Cerebellar nuclear complex (tissue), 1 donor: ENCODE measurements around the gene POLR2F.
"Not testable (repeated sequence)": the region's sequence is repeated elsewhere in the genome, so short reads cannot be mapped to it uniquely, and the experiment has no call there.

Experiments used
- DNase-seq, 2 experiments: peaks; one replicate each; lab custom pipeline; 2025; lab: John Stamatoyannopoulos, UW

The POLR2F gene

DNA sequence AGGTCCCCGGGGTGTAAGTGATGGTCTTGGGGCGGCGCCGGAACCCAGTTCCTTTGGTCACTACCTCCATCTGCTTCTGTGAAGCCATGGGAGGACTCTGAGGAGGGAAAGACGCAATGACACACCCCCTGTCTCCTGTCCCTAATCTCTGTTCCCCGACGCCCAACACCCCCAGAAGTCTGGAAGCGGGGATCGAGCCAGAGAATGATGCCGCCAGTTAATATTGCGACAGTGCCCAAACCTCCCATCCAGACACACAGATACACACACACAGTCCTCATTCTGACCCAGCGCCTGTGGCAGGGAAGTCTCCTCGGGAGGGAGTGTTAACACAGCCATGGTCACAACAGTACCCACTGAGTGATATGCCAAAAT is 450 bp upstream of the POLR2F start:
- no peak for DNase-seq

DNA sequence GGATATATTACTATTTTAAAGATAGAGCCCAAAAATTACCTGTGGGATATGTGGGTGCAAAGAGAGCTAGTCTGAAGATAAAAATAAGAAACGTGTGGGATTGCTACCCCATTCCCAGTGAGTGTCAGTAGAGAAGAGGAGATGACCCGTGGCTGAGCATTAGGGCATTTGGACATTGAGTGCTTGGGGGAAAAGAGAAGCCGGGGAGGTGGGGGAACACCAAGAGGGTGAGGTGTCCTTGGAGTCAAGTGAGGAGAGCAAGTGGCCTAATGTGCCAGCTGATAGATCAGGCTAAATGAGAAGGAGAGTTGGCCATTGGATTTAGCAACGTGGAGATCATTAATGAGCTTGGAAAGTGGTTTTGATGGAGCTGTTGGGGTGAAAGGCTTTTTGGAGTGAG is 1.2 kb downstream of the POLR2F start:
- DNase-seq = no peak

DNA sequence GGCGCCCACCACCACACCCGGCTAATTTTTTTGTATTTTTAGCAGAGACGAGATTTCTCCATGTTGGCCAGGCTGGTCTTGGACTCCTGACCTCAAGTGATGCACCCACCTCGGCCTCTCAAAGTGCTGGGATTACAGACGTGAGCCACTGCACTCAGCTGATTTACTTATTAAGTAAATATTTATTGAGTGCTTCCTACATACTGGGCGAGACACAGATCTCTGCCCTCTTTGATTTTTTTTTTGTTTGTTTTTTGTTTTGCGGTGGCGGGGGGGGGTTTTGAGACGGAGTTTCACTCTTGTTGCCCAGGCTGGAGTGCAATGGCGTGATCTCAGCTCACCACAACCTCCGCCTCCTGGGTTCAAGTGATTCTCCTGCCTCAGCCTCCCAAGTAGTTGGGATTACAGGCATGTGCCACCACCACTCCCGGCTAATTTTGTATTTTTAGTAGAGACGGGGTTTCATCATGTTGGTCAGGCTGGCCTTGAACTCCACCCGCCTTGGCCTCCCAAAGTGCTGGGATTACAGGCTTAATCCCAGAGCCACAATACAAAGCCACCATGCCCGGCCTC is 2.4 kb downstream of the POLR2F start:
- DNase-seq = not testable (repeated sequence)

DNA sequence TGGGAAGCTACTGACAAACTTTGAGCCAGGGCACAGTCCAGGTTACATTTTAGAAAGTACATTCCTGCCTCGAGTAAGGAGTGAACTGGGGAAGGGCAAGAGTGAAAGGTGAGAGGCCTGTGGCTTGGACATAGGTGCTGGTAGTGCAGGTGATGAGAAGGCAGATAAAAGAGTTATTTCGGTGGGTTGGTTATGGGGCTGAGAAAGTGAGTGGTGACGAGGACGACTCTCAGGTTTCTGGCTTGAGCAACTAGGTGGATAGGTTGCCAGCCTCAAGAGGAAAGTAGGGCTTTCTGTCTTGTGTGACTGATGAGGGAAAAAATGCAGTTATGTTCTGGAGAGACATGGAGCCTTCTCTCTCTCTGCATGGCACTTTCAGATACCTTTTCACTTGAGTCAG is 3.7 kb downstream of the POLR2F start:
- no peak for DNase-seq

DNA sequence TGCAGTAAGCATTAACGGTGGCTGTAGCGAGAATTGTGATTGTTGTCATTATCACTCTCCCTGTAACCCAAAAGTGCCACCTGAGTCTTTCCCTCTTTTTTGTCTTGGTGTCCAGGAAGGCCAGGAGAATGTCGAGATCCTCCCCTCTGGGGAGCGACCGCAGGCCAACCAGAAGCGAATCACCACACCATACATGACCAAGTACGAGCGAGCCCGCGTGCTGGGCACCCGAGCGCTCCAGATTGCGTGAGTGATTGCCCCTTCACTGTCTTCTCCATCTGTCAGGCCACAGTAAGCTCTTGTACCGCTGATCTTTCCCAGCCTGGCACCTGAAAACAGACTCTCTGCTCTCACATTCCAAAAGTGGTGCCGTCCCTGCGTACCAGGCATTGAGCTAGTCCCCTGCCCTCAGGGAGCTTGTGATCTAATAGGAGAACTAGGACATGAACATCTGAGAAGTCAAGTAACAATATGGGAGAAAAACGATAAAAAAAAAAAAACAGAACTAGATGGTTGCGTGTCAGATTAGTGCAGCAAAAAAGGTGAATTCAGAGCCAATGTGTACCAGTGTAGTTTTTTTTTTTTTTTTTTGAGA is 5.8 kb downstream of the POLR2F start:
- DNase-seq = no peak

DNA sequence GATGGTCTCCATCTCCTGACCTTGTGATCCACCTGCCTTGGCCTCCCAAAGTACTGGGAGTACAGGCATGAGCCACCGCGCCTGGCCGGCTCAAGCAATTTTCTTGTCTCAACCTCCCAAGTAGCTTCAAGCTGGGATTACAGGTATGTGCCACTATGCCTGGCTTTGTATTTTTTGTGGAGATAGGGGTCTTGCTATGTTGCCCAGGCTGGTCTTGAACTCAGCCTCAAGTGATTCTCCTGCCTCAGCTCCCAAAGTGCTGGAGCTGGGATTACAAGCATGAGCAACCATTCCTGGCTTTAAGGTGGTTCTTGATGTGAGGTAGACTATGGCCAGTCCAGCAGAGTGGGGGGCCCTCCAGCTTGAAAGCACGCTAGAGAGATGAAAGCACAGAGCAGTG is 7.6 kb downstream of the POLR2F start:
- no peak for DNase-seq

DNA sequence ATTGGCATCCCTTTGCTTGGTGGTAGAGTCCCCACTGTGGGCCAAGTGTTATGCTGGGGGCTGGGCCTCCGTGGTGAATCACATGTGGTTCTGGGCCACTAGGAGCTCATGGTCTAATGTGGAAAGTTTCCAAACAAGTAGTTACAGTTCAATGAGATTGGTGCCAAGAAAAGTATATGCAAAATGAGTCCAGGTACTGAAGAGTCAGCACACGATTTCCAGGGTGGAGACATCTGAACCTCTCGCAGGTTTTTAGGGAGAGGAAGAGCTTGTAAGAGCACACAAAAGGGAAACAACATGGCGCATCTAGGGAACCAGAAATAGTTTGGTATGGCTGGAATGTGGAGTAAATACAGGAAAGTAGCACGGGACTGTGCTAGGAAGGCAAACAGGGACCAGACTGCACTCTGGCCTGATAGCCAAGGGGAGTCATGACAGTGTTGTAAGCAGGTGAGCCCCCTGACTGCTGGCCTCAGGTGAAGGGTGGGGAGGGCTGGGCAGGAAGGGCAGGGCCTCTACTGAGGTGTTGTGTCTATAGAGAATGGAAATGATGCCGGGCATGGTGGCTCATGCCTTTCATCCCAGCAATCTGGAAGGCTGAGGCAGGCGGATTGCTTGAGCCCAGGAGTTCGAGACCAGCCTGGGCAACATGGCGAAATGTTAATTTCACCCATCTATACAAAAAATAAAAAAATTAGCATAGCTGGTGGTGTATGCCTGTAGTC is 12.6 kb downstream of the POLR2F start:
- DNase-seq = no peak

DNA sequence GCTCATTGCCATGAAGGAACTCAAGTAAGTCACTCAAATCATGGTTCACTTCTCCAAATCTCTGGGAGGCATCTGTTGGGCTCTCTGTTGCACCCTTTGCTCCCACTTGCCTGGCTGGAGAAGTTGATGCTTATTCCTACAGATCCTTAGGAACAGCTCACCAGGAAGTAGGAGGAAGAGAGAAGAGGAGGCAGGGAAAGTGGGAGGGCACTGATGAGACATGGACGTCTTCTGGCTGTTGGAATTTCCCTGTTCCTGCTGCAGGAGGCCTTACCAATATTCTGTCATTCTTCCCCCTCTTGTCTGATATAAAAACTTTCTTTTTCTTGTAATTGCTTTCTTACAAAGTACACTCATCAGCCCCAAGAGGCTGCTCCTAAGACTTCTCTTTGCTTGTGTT is 13.6 kb downstream of the POLR2F start:
- DNase-seq = no peak

DNA sequence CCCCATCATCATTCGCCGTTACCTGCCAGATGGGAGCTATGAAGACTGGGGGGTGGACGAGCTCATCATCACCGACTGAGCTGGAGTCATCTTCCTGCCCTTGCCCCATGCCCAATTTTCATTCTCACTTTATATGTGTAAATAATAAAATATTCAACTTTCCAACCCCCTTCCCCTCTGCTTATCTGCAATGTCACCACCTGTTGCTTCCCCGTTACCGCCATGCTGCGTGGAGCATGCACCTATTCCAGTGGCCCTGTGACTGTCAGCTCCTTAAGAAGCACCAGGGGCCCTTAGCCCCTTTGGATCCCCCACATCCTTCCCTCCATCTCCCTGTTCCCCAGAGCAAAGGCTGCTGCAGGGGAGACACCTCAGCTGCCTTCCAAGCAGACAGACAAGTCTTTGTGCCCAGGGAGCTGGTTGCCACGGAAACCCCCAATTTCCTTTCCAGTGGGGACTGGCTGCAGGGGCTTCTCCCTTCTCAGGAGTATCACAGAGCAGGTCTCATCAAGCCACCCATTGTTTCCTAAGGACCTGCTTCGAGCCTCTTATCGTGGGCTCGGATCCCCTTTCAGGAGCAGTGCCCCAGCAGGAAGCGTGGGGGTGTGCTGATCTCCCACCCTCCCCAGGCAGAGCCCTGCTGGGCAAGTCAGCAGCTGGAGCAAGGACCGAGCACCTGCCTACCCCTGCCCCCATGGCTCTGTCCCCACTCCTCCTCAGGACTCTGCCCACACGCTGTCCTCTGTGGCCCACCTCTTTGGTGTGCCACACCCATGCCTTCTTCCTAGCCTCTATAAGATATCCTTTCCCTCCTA is 14.3 kb downstream of the POLR2F start:
- no peak for DNase-seq

DNA sequence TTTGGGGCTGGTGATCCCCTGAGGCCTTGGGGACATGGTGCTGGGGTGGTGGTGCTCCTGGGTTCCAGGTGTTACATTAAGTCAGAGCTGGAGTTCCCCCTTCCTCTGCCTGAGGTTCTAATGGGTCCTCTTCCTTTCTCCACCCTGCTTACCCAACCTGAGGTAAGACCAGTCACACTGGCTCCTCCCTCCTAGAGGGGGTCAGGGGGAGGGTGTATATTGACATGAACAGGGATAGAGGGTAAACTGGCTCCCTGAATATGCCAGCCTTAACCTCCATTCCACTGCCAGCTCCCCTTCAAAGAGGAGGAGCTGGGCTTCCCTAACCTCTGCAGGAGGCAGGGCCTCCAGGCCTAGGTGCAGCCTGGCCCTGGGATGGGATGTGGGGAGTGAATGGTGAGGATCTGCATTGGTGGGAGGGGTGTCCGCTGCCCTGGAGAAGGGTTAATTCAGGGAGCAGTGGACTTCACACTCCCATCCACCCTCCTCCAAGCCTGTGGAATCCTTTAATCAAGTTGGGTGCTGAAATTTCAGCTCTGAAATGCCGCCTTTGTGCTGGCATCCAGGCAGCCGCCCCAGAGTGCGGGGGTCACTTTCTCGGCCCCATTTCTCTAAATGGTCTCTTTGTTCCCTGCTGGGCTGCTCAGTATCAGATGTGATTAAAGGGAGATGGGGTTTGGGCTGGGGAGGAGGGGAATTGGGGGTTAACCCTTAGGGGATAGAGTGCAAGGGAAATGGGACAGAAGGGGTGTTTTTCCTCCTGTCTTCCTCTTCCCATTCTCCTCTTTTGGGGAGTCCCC is 15.2 kb downstream of the POLR2F start:
- DNase-seq = no peak

DNA sequence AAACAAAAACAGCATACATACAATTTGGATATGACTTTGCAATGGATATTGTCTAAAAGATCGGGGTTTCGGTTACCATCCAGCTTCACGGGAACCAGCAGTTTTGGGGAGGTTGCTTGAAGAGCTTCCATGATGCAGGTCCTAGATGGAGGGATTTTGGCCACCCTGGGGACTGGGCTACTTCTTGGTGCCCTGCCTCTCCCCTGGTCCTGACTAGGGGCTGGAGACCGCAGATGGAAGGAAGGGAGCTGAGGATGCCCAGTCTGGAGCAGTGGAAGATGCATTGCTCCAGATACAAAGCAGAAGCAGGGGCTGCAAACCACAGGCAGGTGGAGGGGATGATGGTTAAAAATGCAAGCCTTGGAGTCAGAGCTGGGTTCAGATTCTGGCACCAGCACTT is 17.4 kb downstream of the POLR2F start:
- DNase-seq = no peak

DNA sequence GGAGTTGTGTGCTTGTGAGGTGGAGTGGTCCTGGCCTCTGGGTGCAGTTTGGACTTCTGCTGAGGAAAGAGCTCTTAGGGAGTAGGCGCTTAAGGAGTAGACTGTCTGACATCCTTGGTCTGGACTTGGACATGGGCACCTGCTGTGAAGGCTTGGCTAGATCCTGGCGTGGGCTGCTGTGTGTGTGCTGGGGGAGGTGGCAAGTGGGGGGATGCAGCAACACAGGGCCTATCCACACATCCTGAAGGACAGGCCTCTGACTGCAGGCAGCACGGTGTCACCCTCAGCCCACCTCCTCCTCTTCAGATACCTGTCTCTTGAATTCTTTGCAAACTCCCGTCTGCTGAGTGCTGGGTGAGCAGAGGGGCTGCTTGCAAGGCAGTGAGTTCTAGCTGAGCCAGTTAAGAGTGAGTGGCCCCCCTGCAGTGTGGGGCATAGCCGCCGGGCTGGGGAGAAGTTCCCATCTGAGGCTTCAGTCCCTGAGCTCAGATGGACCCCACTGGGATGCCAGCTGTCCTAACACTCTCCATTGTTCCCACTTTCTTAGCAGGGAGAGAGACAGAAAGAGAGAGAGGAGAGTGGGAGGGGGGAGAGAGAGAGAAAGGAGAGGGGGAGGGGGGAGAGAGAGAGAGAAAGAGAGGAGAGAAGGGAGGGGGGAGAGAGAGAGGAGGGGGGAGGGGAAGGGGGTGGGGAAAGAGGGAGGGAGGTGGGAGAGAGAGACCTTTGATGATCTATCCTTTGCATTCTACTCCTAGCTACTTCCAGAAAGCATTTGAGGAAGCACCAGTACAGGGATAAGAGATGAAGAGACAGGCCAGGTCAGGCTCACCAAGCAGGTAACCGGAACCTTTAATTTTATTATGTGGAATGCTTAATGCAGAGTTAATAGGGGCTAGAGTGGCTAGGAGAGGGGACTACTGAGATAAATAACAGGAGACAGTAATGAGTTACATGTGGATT is 18.3 kb downstream of the POLR2F start:
- DNase-seq = no peak

DNA sequence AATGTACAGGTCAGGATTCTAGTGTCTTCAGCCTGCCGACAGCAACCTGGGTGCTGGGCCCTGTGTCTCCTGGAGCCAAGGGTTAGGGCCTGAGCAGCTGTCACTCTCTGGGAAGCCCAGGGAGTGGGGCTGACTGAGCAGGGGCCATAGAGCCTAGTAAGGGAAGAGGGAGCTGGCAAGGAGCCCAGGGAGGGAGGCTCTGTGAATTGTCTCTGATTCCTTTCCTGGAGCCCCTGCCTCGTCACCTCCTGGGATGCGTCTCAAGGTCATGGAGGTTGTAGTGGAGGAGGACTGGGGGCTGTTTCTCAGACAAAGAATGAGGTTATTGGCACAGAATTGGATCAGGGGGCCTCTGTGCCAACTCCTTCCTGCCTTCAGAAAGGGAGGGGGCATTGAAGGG is 19.0 kb downstream of the POLR2F start:
- DNase-seq = no peak

DNA sequence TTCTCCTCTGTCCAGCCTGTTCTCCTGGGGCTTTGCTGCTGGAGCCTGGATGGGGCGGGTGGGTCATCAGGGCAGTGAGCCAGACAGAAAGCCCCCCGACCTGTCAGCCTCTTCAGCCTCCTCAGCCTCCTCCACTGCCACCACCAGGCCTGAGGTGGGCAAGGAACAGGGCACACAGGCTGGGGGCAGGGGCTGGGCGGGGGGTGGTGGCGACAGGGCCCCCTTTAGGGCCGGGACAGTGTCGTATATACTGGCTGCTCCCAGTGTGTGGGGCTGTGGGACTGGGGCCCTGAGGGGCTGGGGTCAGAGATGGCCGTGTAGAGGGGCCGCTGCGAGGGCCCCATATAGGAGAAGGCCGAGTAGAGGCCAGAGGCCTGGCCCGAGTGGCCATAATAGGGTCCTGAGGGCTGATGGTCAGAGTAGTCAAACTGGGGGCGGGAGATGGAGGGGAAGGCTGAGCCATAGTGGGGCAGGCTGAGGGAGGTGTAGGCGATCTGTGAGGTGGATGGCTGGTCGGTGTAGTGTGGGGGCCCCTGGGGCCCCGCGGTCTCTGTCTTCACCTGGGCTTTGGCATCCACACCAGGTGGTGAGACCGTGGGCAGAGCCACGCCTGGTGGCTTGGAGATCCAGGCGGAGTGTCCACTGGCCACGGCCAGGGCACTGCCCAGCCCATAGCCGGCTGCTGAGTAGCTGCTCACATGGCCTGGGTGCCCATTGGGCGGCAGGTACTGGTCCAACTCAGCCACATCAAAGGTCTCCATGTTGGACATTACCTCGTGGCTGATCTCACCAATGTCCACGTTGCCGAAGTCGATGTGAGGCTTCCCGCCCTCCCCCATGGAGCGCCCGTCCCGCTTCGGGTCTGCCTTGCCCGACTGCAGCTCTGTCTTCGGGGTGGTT is 20.0 kb downstream of the POLR2F start:
- no peak for DNase-seq

DNA sequence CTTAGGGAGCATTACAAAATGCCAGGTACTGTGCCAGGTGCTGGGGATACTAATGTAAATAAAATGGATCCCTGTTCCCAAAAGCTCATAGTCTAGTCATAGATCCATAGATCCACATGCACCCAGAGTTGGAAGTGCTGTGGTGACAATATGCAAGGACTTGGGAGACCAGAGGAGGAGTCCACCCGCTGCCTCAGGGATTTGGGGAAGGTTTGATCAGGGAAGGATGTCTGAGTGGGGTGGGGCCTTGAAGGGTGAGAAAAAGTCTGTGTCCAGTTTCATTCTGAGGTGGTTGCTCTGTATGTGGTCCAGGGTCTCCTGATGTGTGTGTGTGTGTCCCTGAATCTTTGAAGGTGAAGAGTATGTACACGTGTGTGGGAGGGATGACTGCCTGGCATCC is 21.7 kb downstream of the POLR2F start:
- no peak for DNase-seq

DNA sequence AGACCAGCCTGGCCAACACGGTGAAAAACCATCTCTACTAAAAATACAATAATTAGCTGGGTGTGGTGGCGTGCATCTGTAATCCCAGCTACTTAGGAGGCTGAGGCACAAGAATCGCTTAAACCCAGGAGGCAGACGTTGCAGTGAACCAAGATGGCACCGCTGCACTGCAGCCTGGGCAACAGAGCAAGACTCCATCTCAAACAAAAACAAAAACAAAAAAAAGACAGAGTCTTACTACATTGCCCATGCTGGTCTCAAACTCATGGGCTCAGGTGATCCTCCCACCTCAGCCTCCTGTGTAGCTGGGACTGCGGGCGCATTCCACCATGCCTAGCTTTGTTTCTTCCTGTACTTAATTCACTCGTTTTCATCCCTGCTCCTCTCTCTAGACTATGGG is 22.5 kb downstream of the POLR2F start:
- not testable (repeated sequence) for DNase-seq

DNA sequence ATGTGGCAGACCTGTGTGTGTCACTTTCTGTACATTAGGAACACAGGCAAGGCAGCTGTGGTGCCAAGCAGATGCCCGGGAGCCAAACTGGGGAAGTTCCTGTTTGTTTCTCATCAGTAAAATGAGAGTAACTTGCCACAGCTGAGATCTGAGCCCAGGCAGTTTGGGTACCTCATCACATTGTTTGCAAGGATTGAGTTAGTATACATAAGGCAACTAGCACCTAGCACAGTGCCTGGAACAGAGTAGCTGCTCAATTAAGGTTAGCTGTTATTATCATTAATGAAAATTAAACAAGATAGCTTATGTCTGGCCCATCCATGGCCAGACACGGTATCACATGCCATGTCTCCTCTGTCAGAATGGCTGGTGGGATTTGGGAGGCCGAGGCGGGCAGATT is 23.0 kb downstream of the POLR2F start:
- no peak for DNase-seq

DNA sequence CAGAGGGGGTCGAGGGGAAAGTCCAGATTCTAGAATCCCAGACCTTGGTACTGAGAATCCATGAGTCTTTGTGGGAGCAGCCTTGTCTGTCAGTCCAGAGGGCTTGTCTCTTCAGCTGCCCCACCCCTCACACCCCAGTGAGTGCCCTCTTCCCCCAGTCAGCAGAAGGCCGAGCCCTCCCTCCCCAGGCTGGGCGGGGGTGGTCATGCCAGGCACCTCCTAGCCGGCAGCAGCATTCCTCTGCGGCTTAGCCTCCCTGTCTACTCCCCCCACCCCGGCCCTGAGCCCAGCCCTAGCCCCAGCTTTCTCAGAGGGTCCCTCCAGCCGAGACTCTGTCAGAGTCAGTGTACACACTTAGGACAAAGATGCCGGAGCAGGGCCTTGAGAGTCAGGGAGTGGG is 26.3 kb downstream of the POLR2F start:
- no peak for DNase-seq

DNA sequence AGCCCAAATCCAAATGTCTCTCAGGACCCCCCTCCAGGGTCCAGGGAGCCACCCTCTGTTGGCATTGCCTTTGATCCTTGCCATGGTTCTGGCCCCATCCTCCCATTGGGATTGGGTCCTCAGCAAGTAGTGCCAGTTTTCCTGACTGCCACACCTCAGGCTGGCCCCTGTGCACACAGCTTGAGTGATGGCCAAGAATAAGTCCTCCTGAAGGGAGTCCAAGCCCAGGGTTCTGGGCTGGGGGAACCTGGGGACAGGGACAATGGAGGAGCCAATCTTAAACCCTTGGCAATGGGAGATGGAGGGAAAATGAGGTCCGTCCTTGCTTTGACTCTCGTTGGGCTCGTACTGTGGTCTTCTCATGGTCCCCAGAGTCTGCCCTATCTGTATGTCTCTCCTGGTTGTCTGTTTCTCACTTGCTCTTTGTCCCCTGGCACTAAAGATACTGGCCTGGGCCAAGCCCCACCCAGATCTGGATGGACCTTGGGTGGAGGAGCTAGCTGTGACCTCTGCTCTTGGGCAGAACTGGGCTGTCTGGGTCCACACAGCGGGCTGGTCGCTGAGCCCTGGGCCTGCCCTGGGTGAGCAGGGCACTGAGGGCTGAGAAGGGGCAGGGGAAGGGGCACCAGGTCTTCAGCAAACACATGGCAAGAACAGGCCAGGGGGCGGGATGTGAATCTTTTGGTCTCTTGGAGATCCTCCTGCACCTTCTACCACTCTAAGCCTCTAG is 27.9 kb downstream of the POLR2F start:
- no peak for DNase-seq
